C4-2B (cell line): Measurements from ENCODE around the gene BCL7A.

Experiments
- H3K27ac ChIP-seq: fragments of 450-650 bp; 2 replicates; pipeline ENCODE4 v1.5.1; 2017
- ZFX ChIP-seq: fragments of 450-650 bp; IDR thresholded peaks from 2 replicates; pipeline ENCODE4 v1.6.1; 2017
- TF ChIP-seq, protein P1 (sequence below): fragments of 450-650 bp; conservative IDR thresholded peaks from 2 replicates; pipeline ENCODE4 v1.5.1; 2017; ENCODE audit warnings: mild to moderate bottlenecking

Gene BCL7A

DNA sequence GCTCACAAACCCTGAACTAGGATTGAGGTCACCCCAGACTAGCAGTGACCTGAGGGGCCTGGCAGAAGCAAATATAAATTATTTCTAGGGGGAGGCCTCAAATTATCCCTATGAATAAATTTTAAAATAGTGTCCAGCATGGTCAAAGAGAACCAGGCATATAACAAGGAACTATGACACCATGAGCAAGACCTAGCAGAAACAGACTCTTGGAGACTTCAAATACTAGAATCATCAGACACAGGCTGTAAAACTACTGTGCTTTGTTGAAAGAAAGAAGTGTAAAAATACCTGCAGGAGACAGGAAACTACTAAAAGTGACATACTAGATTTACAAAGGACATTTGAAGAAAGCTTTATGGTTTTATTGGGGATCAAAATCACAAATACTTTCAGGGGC, 3.2 kb upstream of the BCL7A start:
- TF ChIP-seq, protein P1, sequence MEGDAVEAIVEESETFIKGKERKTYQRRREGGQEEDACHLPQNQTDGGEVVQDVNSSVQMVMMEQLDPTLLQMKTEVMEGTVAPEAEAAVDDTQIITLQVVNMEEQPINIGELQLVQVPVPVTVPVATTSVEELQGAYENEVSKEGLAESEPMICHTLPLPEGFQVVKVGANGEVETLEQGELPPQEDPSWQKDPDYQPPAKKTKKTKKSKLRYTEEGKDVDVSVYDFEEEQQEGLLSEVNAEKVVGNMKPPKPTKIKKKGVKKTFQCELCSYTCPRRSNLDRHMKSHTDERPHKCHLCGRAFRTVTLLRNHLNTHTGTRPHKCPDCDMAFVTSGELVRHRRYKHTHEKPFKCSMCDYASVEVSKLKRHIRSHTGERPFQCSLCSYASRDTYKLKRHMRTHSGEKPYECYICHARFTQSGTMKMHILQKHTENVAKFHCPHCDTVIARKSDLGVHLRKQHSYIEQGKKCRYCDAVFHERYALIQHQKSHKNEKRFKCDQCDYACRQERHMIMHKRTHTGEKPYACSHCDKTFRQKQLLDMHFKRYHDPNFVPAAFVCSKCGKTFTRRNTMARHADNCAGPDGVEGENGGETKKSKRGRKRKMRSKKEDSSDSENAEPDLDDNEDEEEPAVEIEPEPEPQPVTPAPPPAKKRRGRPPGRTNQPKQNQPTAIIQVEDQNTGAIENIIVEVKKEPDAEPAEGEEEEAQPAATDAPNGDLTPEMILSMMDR, result no peak
- no peak for TF ChIP-seq ZFX
- H3K27ac ChIP-seq, result no peak overlapping the region

- no peak overlapping the region for H3K27ac ChIP-seq
- TF ChIP-seq, protein P1, result no peak
- no peak for TF ChIP-seq ZFX
Measured at GRCh38 chr12:122018937-122019336, 2.7 kb upstream of the BCL7A start.

- no peak for TF ChIP-seq ZFX
- TF ChIP-seq, protein P1, result no peak
- no peak overlapping the region for H3K27ac ChIP-seq
Measured at GRCh38 chr12:122020795-122021192, 890 bp upstream of the BCL7A start.

DNA sequence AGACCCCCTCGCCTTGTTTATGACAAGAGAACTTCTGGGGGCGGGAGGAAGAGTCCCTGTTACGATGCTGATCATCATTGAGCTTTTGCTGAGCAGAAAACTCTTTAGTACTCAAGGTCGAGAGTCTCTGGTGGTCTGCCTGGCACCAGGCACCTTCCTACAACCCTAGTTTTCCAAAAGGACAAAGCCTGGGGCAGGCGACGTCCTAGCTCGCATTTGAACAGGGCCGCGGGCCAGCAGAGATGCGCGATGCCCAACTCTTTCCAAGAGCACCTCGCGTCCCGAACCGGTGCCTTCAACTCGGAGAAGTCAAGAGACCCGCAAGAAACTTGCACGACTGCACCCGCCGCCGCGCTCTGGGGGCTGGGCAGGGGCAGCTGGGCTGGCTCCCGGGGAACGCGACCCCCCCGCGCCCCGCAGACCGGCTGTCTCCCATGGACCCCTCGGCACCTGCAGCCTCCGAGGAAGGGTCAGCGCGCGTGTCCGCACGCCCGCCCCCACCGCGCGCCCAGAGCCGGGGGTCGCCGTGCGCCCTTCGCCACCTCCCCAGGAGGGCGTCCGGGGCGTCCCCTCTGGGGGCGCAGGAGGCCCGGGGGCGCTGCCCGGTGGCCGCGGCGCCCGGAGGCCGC, 377 bp upstream of the BCL7A start:
- H3K27ac ChIP-seq, result peak overlapping the region; percentile 73
- TF ChIP-seq ZFX, result no peak
- TF ChIP-seq, protein P1, result no peak

DNA sequence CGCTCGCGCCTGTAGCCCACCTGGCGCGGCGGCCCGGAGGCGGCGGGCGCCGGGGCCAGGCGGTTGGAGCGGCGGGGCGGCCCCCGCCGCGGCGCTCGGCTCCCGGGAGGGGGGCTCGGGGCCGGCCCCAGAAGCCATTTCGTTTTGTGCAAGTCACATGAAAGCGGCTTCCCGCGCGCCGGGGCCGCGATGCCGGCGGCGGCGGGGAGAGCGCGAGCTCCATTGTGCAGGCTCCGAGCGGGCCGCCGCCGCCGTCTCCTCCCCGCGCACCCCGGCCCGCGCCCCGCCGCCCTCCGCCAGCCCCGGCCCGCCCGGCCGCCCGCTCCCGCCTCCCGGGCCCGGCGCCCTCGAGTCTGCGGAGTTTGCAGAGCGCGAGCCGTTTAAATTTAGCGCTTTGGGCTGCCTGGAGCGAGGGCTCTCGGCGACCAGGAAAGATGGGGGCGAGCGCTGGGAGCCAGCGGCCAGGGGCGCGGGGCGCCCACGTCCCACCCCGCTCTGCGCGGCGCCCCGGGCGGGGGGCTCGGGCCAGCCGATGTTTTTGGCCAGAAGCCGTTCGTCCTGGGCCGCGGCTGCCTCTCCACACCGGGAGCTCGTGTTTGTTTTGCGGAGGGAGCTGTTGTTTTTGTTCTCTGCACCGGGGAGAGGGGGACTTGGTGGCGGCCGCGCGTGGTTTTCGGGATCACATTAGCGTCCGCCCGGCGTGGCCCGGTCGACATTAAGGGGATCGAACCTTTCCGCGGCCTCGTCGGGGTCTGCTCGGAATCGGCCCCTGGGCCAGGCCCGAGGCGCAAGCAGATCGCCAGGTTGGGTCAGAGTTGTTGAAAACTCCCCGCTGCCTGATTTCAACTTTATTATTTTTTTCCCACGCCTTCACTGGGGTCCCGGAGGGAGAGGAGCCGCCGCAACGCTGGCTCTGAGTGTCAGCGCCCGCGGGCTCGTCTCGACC, 982 bp downstream of the BCL7A start:
- H3K27ac ChIP-seq, result peak overlapping the region; percentile 73
- TF ChIP-seq ZFX, result peak; percentile 29; the same call in 1 of the 2 replicates
- TF ChIP-seq, protein P1, result no peak

GRCh38 chr12:122023339-122024131, 1.9 kb downstream of the BCL7A start:
- TF ChIP-seq, protein P1, result no peak
- TF ChIP-seq ZFX, result no peak
- peak overlapping the region; percentile 73 for H3K27ac ChIP-seq
